ENCODE results near the gene AHNAK.

AHNAK gene

DNA sequence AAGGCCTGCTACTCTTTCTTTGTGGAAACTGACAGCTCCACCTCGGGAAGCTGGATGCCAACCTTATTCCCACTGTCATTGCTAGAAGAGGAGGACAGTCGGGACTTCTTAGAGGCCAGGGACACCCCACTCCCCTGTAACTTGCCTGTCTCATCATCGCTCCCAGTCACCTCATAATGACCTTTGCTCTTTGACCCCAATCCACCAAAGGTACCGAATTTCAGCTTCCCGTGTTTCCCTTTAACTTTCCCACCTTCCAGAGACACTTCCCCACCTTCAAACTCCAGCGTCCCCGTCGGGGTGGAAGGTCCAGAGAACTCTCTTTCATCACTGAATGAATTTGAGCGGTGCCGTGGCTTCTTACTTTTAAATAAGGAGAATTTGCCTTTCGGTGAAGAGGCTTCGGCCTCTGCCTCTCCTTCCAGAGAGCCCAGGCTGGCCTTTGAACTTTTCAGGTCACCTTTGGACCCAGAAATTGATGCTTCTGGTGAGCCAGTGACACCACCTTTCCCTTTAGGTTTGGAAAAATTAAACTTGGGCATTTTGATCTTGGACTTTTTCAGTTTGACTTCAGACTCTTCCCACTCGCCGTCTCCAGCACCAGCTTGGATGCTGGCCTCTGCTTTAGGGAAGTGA lies 29.8 kb downstream of the AHNAK start:
- no peak for DNase-seq

GRCh38 chr11:62514151-62514550 lies 32.5 kb downstream of the AHNAK start:
- no peak for DNase-seq

DNA sequence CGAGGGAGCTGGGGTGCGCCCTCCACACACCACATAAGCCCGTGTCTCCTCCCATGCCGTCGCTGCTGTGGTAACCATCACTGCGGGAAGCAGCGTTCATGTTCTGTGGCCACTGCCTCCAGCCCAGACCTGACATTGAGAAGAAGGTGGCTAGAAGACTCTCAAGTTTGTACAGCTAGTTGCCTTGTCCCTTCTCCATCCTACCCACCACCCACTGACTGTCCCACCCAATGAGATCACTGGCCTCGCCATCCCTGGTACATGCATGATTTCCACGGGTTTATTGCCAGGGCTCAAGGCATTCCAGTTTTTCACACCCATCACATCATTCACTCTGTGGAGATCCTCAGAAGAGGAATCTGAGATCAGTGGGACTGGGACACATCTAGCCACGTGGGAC lies 33.0 kb downstream of the AHNAK start:
- DNase-seq, result no peak

- no peak for DNase-seq
These were observed 33.6 kb downstream of the AHNAK start for GRCh38 chr11:62512961-62513360.

DNA sequence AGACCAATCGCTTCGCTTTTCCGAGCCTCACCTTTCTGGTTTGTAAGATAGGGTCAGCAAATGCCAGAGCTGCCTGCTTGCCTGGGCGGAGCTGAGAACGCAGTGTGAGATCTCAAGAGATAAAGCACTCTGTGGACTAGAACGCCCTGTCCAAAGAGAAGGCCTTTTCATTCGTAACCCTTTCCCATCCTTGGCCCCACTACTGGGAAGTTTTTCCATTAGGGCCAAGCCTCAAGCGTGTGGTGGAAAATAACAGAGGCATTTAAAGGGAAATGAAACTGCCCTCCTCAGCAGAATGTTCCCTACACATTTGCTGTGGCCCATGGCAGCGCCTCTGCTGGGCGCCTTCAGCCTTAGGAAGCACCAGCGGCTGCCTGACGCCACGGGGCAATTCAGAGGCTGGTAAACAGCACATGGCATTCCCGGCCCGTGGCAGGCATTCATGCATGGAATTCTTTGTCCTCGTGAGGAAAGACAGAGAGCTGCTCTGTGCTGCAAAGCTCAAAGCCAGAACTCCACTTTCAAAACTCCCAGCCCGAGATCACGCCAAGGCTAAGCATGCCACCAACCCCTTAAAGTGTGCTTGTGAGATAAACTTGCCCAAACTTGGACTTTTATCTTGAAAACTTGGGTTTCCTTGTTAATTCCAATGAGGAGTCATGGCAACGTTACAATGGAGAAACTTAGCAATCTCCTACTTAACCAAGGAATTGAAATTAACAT lies 38.1 kb downstream of the AHNAK start:
- DNase-seq, result peak; percentile 62

GRCh38 chr11:62507125-62507422 lies 39.5 kb downstream of the AHNAK start:
- DNase-seq, result no peak

- DNase-seq, result no peak
These were observed 40.0 kb downstream of the AHNAK start for GRCh38 chr11:62506413-62507124.

DNA sequence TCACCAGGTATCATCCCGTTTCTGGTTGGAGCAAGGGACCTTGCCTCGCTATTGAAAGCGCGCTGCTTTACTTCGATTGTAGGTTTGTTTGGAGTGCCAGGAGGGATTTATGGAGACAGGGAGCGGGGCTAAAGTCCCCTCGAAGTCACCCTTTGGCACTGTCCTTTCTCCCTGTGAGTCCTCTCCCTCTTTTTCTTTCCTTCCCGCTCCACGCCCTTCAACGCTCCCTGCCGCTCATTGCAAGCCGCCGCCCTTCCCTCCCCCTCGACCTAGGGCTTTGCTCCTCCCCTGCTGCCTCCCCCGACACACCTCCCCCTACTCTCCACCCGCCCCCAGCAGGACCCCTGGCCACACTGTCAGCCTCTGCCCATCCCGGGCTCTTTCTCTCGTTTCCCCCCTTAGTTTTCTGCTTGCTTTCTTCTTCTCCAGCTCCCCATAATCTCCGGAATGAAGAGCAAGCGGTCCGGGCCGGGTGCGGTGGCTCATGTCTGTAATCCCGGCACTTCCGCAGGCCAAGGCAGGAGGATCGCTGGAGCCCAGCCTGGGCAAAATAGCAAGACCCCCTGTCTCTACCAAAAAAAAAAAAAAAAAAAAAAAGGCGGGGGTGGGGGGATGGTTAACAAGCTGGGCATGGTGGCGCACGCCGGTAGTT lies 41.0 kb downstream of the AHNAK start:
- no peak for DNase-seq

- no peak for DNase-seq
These were observed 41.6 kb downstream of the AHNAK start for GRCh38 chr11:62505059-62505439.

GRCh38 chr11:62504158-62504973 lies 42.2 kb downstream of the AHNAK start:
- DNase-seq, result no peak

GRCh38 chr11:62502030-62502730 lies 44.4 kb downstream of the AHNAK start:
- DNase-seq, result no peak

DNA sequence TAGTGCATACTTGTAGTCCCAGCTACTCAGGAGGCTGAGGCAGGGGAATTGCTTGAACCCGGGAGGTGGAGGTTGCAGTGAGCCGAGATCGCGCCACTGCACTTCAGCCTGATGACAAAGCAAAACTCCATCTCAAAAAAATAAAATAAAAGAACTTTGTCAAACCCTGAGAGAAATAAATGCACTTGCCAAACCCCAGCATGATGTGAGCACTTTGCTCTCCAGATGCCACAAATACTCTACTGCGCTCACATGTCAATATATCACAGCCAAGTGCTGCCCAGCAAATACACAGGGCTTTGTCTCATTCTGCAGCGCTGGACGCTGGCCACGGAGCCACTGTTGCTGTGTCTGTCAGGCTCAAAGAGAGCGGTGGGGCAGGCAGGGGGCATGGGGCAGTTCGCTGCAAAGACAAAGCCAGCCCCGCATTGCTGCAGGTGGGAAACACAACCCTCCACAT lies 45.1 kb downstream of the AHNAK start:
- no peak for DNase-seq

DNA sequence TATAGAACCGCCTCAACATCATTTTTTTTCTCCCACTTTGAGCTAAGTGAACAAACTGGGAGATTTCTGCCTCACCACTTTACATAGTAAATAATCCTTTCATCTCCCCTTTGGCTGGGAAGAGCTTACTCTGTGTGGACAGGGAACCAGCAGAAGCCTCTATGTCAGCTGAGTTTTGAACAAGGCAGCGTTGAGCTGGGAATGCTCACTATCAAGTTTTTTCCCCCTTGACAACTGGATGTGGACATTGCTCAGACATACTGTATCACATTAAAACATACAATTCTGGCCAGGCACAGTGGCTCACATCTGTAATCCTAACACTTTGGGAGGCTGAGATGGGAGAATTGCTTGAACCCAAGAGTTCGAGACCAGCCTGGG lies 46.0 kb downstream of the AHNAK start:
- DNase-seq, result no peak

GRCh38 chr11:62499944-62500649 lies 46.5 kb downstream of the AHNAK start:
- peak; percentile 70 for DNase-seq

GRCh38 chr11:62499311-62499943 lies 47.2 kb downstream of the AHNAK start:
- peak; percentile 46 for DNase-seq

DNA sequence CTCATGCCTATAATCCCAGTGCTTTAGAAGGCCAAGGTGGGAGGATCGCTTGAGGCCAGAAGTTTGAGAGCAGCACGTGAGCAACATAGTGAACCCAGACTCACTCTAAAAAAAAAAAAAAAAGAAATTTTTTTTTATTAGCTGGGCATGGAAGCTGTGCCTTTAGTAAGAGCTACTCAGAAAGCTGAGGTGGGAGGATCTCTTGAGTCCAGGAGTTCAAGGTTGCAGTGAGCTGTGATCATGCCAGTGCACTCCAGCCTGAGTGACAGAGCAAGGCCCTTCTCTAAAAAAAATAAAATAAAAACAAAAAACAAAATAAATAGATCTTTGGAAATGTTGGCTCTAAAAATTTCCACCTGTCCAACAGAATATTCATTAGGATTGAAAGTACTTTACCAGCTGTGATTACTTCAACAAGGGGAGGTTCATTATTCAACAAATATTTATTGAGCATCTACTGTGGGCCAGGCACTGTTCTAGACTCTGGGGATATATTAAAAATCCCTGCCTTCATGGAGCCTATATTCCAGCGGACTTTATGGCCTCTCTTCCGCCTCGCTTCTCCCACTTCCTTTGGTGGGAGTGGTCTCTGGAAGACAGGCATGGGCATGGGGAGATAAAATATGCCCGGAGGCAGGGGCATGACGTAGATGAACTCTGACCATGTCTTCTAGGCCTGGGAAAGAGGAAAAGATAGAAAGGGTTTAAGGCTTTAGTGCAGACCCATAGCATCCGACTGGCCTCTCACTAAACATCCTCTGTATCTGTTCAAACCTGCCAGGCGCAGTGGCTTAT lies 47.9 kb downstream of the AHNAK start:
- DNase-seq, result no peak

GRCh38 chr11:62498031-62498430 lies 48.6 kb downstream of the AHNAK start:
- no peak for DNase-seq

DNA sequence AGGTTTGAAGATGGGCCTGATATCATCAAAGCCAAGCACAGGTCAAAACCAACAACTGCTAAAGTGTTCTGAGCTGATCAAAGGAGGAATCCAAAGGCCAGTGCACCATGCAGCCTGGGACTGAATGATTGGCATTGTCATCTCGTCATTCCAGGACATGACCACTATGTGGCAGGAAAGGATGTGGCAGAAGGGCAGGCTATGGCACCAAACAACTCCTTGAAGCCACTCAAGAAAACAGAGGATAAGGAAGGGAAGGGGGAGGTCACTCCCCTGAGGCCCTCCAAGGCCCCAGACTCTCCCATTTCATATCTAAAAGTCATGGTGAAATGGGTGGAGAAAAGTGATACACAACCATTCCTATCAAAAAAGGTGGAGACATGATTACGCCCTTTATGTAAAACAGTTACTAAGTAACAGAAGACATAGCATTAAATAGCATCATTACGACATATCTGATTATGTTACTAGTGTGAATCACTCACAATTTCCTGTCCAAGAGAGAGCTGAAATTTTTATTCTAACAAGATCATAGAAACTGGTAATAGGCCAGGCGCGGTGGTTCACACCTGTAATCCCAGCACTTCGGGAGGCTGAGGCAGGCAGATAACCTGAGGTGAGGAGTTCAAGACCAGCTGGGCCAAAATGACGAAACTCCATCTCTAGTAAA lies 49.3 kb downstream of the AHNAK start:
- no peak for DNase-seq

DNA sequence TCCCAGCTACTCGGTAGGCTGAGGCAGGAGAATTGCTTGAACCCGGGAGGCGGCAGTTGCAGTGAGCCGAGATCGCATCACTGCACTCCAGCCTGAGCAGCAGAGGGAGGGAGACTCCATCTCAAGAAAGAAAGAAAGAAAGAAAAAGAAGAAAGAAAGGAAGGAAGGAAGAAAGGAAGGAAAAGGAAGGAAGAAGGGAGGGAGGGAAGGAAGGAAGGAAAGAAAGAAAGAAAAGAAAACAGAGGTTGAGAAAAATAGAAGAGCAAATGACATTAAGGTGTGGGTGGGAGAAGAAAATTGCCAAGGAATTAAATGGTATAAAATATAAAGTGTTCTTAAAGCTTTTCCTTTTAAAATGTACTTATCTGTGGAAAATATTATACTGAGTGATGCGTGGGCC lies 49.9 kb downstream of the AHNAK start:
- DNase-seq, result no peak

- DNase-seq, result no peak
These were observed 52.4 kb downstream of the AHNAK start for GRCh38 chr11:62494246-62494645.

Data from NCI-H2107 (cell line).